NOMO-1 treated with dmso at 0.1 percent for 144 hours (cell line): Measurements from ENCODE around the gene RPS21.
"Not testable (repeated sequence)": the region's sequence is repeated elsewhere in the genome, so short reads cannot be mapped to it uniquely, and the experiment has no call there.

Source experiments
- DNase-seq: peaks from one replicate; lab custom pipeline; 2025; ENCODE audit not compliant: unreplicated experiment; lab: John Stamatoyannopoulos, UW

Gene RPS21

GRCh38 chr20:62364911-62365736, 21.8 kb upstream of the RPS21 start:
- DNase-seq: no peak

GRCh38 chr20:62365814-62366369, 21.0 kb upstream of the RPS21 start:
- DNase-seq: no peak

GRCh38 chr20:62366370-62367135, 20.4 kb upstream of the RPS21 start:
- no peak for DNase-seq

- no peak for DNase-seq
Observed at GRCh38 chr20:62367136-62367632, 19.7 kb upstream of the RPS21 start, which contains the start of gene LAMA5. Gene LAMA5 (minus strand): TSS chr20:62367312. CDS start chr20:62367245, 67 bp downstream.

- no peak for DNase-seq
Observed at GRCh38 chr20:62367633-62368391, 19.1 kb upstream of the RPS21 start.

- DNase-seq: no peak
Observed at GRCh38 chr20:62368392-62368975, 18.4 kb upstream of the RPS21 start.

- no peak for DNase-seq
Observed at GRCh38 chr20:62368976-62369814, 17.7 kb upstream of the RPS21 start.

- DNase-seq: no peak
Observed at GRCh38 chr20:62369815-62370114, 17.1 kb upstream of the RPS21 start.

GRCh38 chr20:62370115-62370806, 16.6 kb upstream of the RPS21 start:
- no peak for DNase-seq

- no peak for DNase-seq
Observed at GRCh38 chr20:62370807-62371587, 15.9 kb upstream of the RPS21 start.

- no peak for DNase-seq
Observed at GRCh38 chr20:62371588-62372041, 15.3 kb upstream of the RPS21 start.

GRCh38 chr20:62372042-62372993, 14.6 kb upstream of the RPS21 start:
- DNase-seq: no peak

- not testable (repeated sequence) for DNase-seq
Observed at GRCh38 chr20:62373631-62374179, 13.2 kb upstream of the RPS21 start.

GRCh38 chr20:62374331-62375152, 12.4 kb upstream of the RPS21 start:
- no peak for DNase-seq

- DNase-seq: no peak
Observed at GRCh38 chr20:62376112-62377063, 10.5 kb upstream of the RPS21 start.
